ENCODE data around the gene FRMD4A. TPM values are rescaled to one million over a fixed set of nuclear protein-coding genes. Genes with fewer than 3 reads are reported as not detected.

The FRMD4A gene
- total RNA-seq, 2 donors from 2014 or later = 22.3 to 22.4 TPM

DNA sequence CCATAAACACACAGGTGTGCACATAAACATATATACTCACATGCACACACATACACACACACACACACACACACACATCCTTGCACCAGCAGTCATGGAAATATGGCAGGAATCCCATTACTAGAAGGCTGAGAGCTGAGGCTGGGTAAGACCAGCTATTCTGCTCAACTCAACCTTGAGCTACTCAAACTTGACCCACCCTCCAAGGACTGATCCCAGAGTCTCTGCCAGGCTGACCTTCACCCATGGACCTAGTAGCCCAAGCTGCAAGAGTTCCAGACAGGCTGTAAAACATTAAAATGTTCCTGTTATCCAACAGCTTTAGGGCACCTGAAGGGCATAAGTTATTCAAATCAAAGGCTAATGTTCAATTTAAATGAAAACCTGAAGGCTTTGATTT, 134.6 kb downstream of the FRMD4A start:
- Mint-ChIP-seq H3K27ac (no peak overlapping the region), H3K36me3 (ENCODE audit: low read depth) (no peaks in the 10 kb centered on the region), H3K4me3 (no peak overlapping the region), H3K9me3 (no peaks in the 10 kb centered on the region), H3K4me1 (peaks cover 14% of the 10 kb centered on the region), H3K27me3 (ENCODE audit: insufficient read depth) (no peaks in the 10 kb centered on the region)
- no peak for TF ChIP-seq CTCF (conservative IDR thresholded peaks at IDR 0.05)
- H3K36me3 ChIP-seq (ENCODE audit: control insufficient read depth, insufficient read depth, low read length) = no peaks in the 10 kb centered on the region
- no peak overlapping the region for H3K4me3 ChIP-seq (ENCODE audit: low read length)
- no peaks in the 10 kb centered on the region for H3K27me3 ChIP-seq (ENCODE audit: control insufficient read depth, insufficient read depth, low read length, poor library complexity, severe bottlenecking)
- peaks cover 6% of the 10 kb centered on the region for H3K4me1 ChIP-seq (ENCODE audit: control insufficient read depth, insufficient read depth, low read length)
- no peaks in the 10 kb centered on the region for H3K9me3 ChIP-seq (ENCODE audit: control insufficient read depth, low read length)
- DNase-seq = no peak
- H3K9ac ChIP-seq (ENCODE audit: extremely low read depth, low read length, poor library complexity, severe bottlenecking) = no peak overlapping the region
- no peak overlapping the region for H3K27ac ChIP-seq (ENCODE audit: low read depth, low read length)

GRCh38 chr10:14195433-14195832, 135.3 kb downstream of the FRMD4A start:
- DNase-seq = no peak
- no peaks in the 10 kb centered on the region for H3K9me3 Mint-ChIP-seq
- no peak overlapping the region for H3K9ac ChIP-seq (ENCODE audit: extremely low read depth, low read length, poor library complexity, severe bottlenecking)
- no peaks in the 10 kb centered on the region for H3K36me3 ChIP-seq (ENCODE audit: control insufficient read depth, insufficient read depth, low read length)
- no peak overlapping the region for H3K4me3 Mint-ChIP-seq
- H3K4me1 Mint-ChIP-seq = peaks cover 14% of the 10 kb centered on the region
- no peaks in the 10 kb centered on the region for H3K36me3 Mint-ChIP-seq (ENCODE audit: low read depth)
- H3K27ac ChIP-seq (ENCODE audit: low read depth, low read length) = no peak overlapping the region
- no peak overlapping the region for H3K4me3 ChIP-seq (ENCODE audit: low read length)
- H3K27me3 ChIP-seq (ENCODE audit: control insufficient read depth, insufficient read depth, low read length, poor library complexity, severe bottlenecking) = no peaks in the 10 kb centered on the region
- no peaks in the 10 kb centered on the region for H3K27me3 Mint-ChIP-seq (ENCODE audit: insufficient read depth)
- H3K4me1 ChIP-seq (ENCODE audit: control insufficient read depth, insufficient read depth, low read length) = peaks cover 6% of the 10 kb centered on the region
- H3K9me3 ChIP-seq (ENCODE audit: control insufficient read depth, low read length) = no peaks in the 10 kb centered on the region
- TF ChIP-seq CTCF (conservative IDR thresholded peaks at IDR 0.05) = no peak
- no peak overlapping the region for H3K27ac Mint-ChIP-seq
- WGBS, 2 experiments (ENCODE audit: insufficient coverage in 1 of 2, insufficient read length in 1 of 2) = 66 to 70% methylated on average over 6 of the region's 6 CpGs

GRCh38 chr10:14192746-14193145, 138.0 kb downstream of the FRMD4A start:
- H3K9me3 ChIP-seq (ENCODE audit: control insufficient read depth, low read length) = no peaks in the 10 kb centered on the region
- H3K36me3 Mint-ChIP-seq (ENCODE audit: low read depth) = no peaks in the 10 kb centered on the region
- TF ChIP-seq CTCF (conservative IDR thresholded peaks at IDR 0.05) = no peak
- no peak for DNase-seq
- no peak overlapping the region for H3K9ac ChIP-seq (ENCODE audit: extremely low read depth, low read length, poor library complexity, severe bottlenecking)
- H3K27me3 Mint-ChIP-seq (ENCODE audit: insufficient read depth) = no peaks in the 10 kb centered on the region
- no peak overlapping the region for H3K4me3 Mint-ChIP-seq
- no peak overlapping the region for H3K27ac ChIP-seq (ENCODE audit: low read depth, low read length)
- H3K4me1 ChIP-seq (ENCODE audit: control insufficient read depth, insufficient read depth, low read length) = peaks cover 6% of the 10 kb centered on the region
- H3K4me3 ChIP-seq (ENCODE audit: low read length) = no peak overlapping the region
- no peak overlapping the region for H3K27ac Mint-ChIP-seq
- H3K4me1 Mint-ChIP-seq = peaks cover 14% of the 10 kb centered on the region
- WGBS, 2 experiments (ENCODE audit: insufficient coverage in 1 of 2, insufficient read length in 1 of 2) = 80 to 81% methylated on average over 1 to 2 of the region's 2 CpGs
- H3K9me3 Mint-ChIP-seq = no peaks in the 10 kb centered on the region
- H3K27me3 ChIP-seq (ENCODE audit: control insufficient read depth, insufficient read depth, low read length, poor library complexity, severe bottlenecking) = no peaks in the 10 kb centered on the region
- no peaks in the 10 kb centered on the region for H3K36me3 ChIP-seq (ENCODE audit: control insufficient read depth, insufficient read depth, low read length)

Measured in endodermal cell (in vitro differentiated cells).